GM19455 (cell line): Measurements from ENCODE around the gene GABRD.
"Not testable (repeated sequence)": the region's sequence is repeated elsewhere in the genome, so short reads cannot be mapped to it uniquely, and the experiment has no call there.

ENCODE experiments used
- ATAC-seq: cut with Tn5 transposase; IDR thresholded peaks from one replicate; pipeline ENCODE4 v1.9.1; 2021; ENCODE audit not compliant: unreplicated experiment

The GABRD gene, protein sequence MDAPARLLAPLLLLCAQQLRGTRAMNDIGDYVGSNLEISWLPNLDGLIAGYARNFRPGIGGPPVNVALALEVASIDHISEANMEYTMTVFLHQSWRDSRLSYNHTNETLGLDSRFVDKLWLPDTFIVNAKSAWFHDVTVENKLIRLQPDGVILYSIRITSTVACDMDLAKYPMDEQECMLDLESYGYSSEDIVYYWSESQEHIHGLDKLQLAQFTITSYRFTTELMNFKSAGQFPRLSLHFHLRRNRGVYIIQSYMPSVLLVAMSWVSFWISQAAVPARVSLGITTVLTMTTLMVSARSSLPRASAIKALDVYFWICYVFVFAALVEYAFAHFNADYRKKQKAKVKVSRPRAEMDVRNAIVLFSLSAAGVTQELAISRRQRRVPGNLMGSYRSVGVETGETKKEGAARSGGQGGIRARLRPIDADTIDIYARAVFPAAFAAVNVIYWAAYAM

GRCh38 chr1:2019172-2019543, at the start of gene GABRD:
Gene GABRD (plus strand): TSS chr1:2019345. CDS start chr1:2019424, 79 bp downstream.
- ATAC-seq = no peak

- ATAC-seq = no peak
Measured at GRCh38 chr1:1969505-1969900, 49.6 kb upstream of the GABRD start.

DNA sequence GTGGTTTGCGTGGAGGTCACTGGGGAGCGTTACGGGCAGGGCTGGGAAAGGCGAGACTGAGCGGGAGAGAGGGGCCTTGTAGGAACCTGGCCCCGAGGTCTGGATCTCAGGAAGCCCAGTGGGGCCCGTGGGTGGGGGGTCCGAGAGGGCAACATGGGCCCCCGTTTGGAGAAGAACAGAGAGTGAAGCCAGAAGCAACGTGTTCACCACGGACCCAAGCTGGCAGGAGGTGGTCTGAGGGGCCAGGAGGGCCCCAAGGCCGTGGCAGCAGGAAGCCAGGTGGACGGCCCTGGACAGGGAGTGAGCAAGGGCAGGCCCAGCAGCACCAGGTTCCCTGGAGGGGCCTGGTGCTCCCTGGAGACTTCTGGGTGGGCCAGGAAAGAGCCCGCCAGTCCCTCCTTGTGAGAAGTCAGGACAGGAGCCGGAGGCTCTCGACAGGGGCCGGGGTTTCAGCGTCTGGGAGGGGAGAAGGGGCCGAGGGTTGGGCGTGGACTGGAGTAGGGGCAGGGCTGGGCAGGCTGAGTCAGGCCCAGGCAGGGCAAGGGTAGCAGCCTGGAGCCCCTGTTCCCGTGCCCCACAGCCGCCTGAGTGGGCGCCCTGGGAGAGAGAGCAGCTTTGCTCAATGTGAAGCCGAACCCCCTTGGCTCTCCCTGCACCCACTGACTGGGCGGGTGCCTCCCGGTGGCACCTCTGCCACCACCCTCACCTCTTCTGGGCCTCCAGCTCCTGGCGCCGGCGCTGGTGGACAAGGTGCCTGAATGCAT, 49.0 kb upstream of the GABRD start:
- no peak for ATAC-seq

GRCh38 chr1:1971017-1971416, 48.1 kb upstream of the GABRD start:
- no peak for ATAC-seq

DNA sequence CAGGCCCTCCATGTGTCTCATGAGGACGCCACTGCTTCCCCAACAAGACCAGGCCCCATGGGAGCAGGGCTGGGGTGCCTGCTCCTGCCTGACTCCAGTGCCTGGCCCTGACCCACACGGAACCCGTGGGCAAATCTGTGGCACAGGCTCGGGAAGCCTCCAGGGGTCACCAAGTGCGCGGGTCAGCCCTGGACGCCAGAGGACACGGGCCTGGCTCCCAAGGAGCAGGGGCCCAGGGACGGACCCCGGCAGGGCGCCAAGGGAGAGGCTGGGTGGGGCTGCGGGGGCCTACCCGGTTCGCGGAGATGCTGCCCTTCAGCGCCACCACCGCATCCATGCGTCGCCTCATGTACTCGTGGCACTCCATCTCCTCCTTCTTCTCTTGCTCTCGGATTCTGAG, 47.5 kb upstream of the GABRD start:
- ATAC-seq = no peak

GRCh38 chr1:1972976-1973715, 46.0 kb upstream of the GABRD start:
- ATAC-seq = no peak

GRCh38 chr1:1973716-1974642, 45.2 kb upstream of the GABRD start:
- no peak for ATAC-seq

DNA sequence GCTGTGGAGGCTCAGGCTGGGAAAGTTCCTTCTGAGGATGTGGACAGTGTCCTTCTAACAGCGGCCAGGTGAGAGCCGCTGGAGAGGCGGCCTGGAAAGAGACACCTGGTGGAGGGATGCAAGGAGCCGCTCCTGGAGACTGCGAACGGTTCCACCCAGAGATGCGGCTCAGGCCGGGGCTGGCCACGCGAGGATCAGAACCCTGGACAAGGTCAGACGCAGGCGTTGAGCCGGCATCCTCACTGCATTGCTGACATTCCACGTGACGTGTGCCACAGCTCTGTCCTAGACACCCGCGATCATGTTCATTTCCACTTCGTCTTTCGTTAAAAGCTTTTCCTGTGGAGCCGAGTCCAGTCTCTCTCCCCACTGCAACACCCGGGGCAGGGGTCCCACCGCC, 44.3 kb upstream of the GABRD start:
- ATAC-seq = no peak

DNA sequence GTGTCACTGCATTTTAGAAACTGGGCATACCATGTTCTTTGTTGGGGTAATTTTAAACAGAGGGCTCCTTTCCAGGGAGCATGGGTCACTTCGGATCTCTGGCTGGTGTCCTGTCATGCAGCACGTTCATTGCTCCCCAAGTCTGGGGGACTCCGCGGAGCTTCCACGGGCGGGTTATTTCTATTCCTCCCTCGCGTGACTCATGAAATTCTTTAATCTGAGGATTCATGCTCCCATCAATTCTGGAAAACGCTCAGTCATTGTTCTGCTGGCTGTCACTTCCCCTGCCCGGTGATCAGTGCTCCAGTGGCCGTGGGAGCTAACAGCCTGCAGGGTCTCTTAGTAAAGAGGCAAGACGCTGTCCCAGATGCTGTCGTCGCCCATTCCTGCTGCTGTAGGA, 43.6 kb upstream of the GABRD start:
- no peak for ATAC-seq

GRCh38 chr1:1976031-1976430, 43.1 kb upstream of the GABRD start:
- no peak for ATAC-seq

- ATAC-seq = no peak
Measured at GRCh38 chr1:1978108-1978507, 41.0 kb upstream of the GABRD start.

GRCh38 chr1:1978690-1979481, 40.3 kb upstream of the GABRD start:
- not testable (repeated sequence) for ATAC-seq

DNA sequence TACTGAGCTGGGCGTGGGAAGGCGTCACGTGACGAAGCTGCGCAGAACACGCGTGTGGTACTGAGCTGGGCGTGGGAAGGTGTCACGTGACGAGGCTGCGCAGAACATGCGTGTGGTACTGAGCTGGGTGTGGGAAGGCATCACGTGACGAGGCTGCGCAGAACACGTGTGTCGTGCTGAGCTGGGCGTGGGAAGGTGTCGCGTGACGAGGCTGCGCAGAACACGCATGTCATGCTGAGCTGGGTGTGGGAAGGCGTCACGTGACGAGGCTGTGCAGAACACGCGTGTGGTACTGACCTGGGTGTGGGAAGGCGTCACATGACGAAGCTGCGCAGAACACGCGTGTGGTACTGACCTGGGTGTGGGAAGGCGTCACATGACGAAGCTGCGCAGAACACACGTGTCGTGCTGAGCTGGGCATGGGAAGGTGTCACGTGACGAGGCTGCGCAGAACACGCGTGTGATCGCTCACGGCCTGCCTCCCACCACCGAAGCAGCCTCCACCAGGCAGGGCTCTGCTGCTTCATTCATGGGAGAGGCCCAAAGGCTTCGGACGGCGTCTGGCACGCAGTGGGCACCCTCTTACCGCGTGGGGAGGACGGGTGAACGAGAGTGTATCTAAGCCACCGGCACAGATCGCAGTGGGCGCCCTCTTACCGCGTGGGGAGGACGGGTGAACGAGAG, 39.5 kb upstream of the GABRD start:
- ATAC-seq = no peak

GRCh38 chr1:1980467-1981141, 38.5 kb upstream of the GABRD start:
- ATAC-seq = no peak

GRCh38 chr1:1981142-1981500, 38.0 kb upstream of the GABRD start:
- no peak for ATAC-seq

DNA sequence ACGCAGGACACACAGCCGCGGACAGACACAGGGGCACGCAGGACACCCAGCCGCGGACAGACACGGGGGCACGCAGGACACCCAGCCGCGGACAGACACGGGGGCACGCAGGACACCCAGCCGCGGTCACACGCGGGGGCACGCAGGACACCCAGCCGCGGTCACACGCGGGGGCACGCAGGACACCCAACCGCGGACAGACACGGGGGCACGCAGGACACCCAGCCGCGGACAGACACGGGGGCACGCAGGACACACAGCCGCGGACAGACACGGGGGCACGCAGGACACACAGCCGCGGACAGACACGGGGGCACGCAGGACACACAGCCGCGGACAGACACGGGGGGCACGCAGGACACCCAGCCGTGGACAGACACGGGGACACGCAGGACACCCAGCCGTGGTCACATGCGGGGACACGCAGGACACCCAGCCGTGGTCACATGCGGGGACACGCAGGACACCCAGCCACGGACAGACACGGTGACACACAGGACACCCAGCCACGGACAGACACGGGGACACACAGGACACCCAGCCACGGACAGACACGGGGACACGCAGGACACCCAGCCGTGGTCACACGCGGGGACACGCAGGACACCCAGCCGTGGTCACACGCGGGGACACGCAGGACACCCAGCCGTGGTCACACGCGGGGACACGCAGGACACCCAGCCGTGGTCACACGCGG, 37.4 kb upstream of the GABRD start:
- not testable (repeated sequence) for ATAC-seq

- ATAC-seq = no peak
Measured at GRCh38 chr1:1982379-1983232, 36.5 kb upstream of the GABRD start.
